Fibroblast of gingiva (primary cell): ENCODE results near the gene CDC42BPG.
A peak's percentile ranks its signal among the peaks of the same experiment; 100 is the strongest.
"Not testable (repeated sequence)": the region's sequence is repeated elsewhere in the genome, so short reads cannot be mapped to it uniquely, and the experiment has no call there.

Experiments
- DNase-seq: peaks from one replicate; pipeline ENCODE4 v3.0.0-alpha.2; 2011; ENCODE audit warnings: low read depth

Gene CDC42BPG

DNA sequence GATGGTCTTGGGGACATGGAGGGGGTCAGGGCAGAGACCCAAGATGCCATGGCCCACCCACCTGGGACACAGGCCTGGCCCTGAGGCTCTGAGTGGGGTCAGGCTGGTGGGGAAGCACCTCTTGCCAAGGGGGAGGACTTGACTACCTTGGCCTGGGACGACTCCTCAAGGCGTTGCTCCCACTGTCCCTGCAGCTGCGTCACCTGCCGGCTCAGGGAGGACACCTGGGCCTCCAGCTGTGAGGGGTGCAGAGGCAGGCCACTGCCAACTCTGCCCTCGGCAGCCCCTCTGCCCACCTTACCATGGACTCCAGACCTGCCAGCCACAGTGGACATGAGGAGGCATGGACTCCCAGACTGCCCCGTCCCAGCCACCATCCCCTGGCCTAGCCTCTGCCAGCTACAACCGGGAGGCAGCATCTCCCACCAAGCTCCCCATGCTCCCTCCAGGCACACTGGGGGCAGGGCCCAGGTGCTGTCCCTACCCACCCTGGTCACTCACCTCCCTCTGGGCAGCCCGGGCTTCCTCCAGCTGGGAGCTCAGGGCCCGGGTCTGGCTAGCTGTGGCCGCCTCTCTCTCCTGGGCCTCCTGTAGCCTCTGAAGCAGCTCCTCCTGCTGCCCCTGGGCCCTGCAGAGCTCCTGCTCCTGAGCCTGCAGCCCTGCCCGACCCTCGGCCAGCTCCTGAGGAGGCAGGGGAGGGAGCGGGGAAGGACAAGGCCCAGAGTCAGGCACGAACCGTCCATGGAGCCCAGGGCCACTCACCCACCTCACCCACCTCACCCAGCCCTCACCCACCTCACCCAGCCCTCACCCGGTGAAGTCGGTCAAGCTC lies 8.6 kb downstream of the CDC42BPG start:
- DNase-seq: no peak

DNA sequence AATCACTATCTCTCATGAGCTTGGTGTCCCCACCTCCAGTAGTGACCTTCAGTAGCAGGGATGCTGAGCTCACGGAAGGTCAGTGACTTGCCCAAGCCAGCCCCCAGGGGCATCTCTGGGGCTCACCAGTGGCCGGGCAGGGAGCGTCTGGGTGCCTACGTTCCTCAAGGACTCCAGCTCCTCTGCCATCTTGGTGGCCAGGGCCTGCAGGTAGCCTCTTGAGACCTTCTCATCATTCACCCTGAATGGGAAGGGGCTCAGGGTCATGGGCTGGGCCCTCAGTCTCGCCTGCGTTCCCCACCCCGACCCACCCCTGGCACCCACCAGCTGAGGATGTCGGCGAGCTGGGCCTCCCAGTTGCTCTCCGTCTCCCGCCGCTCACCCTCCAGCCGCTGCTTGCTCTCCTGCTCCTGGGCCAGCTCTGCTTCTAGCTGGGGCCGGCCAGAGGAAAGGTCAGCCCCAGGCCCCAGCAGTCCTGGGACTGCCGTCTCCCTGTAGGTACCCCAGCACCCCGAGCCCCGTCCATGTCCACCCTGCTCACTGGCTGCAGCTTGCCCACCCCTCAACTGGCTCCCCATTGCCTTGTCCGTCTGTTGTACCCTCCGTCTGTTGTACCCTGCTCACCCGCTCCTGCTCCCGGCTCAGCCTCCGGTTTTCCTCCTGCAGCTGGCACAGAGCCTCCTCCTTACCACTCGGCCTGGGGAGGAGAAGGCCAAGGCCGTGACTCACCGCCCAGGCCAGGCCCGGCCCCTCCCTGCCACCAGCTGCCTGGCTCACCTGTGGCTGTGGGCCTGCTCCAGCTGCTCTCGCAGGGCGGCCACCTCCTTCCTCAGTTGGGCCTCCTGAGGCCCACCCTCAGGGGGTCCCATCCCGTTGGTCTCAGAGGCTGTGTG lies 9.5 kb downstream of the CDC42BPG start:
- no peak for DNase-seq

DNA sequence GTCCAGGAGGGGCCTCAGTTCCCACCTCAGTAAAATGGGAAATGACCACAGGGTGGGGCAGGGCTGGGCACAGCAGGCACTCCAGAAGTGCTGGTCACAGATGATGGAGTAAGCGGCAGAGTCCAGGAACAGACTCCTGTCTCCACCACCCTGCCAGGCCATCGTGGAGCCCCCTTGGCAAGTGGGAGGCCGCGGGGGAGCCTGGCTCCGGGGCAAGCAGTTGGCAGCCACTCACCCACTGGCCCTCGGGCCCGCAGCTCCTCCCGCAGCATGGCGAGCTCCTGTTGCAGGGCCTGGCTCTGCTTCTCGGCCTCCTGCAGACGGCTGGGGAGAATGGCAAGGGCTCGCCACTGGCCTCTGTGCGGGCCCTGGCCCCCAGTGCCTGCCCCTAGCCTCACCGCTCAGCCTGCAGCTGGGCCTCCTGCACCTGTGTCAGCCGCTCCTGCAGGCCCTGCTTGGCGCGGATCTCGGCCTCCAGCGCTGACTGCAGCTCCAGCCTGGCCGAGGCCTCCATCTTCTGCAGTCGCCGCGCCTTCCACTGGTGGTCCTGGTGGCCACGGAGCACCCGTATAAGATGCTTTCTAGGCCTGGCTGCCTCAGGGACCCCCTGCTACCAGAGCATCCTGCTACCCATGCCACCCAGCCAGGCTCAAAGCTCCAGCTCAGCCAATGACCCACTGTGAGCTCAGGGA lies 10.3 kb downstream of the CDC42BPG start:
- DNase-seq: no peak

DNA sequence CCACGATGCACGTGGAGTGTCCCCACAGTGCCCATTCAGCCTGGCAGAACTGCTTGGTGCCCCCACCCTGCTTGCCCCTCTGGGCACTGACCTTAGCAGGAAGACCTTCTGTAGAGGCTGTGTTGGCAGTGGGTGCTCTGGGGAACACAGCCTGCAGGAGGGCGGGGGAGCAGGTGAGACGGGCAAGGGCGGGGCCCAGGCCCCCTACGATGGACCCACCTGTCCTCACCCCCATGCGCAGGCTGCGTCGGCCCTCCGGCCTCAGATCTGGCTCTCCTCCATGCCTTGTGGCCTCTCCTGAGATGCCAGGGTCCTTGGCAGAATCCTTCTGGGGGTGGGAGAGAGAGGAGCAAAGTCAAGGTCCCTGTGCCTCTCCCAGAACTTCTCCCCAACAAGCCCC lies 10.9 kb downstream of the CDC42BPG start:
- DNase-seq: no peak

DNA sequence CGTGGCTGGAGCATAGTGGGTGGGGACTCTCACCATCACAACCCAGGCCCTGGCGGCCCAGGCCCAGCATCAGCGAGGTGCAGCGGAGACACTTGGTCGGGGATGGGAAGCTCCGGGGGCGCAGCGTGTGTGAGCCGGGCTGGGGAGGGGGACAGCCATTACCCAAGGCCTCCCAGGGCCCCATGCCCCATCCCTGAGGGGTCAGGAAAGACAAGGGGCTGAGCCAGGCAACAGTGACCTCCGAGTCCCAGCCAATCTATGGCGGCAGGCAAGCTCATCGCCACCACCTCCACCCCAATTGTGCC lies 11.3 kb downstream of the CDC42BPG start:
- DNase-seq: no peak

DNA sequence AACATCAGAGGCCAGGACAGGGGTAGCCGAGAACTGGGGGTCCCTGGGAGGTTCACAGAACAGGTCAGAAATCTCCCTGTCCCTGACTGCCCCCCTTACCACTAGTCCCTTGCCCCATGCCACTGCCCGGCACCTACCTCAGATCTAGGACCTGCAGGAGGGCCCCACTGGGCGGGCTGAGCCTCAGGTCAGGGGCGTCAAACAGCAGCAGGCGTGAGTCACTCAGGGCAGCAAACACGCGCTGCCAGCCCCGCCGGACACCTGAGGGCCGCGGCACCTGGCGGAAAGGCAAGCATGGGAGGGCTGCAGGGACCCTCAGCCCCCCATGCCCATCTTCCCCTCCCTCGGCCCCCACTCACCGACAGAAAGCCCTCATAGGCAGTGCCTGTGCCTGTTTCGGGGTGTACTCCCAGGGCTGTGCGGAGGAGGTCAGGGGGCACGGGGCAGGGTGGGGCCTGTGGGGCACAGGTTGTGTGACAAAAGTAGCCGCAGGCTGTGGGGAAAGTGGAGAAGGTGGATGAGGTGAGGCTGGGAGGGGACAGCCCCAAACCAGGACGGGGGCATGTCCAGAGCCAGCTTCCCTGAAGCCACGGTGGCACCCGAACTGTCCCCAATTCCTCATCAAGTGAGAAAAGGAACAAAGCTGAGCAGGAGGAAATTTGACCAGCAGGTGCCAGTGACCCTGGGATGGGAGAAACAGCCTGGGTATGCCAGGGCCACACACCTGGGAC lies 11.8 kb downstream of the CDC42BPG start:
- DNase-seq: no peak

DNA sequence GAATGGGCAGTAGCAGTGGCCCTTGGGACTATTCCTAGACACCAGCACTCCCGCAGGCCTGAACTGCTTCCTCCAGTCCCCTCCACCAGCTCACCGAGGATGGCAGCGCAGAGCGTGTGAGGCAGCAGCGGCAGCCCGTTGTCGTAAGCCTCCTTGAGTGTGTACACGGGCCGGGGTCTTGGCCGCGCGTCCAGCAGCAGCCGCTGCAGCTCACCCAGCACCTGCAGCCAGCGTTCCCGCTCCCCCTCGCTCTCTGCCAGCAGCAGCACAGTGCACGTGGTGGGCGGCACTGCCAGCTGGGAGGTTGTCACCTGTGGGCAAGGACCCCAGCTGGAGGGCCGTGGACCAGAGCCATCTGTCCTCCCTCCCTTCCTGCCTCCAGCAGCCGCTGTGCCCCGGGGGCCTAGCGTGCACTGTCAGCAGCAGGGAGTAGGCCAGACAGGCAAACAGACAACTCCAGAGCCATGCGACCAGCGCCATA lies 13.0 kb downstream of the CDC42BPG start:
- no peak for DNase-seq

DNA sequence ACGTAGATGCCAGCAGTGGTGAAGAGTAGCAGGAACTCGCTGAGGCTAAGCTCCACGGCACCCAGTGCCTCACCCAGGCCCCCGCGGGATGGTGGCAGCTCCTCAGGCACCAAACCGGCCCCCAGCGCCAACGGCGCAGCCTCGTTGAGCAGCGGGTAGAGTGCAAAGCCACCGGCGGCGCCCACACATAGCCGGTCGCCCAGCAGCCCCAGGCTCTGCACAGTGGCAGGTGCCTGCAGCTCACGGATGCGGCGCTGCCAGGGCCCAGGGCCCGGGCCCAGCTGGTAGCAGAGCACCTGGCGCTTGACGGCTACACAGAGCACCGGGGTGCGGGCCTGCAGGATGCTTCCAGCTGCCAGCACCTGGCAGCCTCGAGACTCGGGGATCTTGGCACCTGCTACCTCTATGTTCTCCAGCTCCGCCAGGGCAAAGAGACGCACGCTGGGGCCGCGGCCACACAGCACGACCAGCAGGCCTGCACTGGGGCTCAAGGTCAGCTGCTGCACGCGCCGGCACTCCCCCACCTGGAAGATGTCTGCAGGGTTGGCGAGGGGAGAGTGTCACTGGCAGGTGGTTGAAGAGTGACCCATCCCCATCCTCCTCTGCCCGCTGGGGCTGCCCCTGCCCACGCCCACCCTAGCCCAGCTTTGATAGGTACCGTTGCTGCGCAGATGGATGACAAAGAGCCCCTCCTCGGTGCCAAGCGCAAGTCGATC lies 14.8 kb downstream of the CDC42BPG start:
- no peak for DNase-seq

DNA sequence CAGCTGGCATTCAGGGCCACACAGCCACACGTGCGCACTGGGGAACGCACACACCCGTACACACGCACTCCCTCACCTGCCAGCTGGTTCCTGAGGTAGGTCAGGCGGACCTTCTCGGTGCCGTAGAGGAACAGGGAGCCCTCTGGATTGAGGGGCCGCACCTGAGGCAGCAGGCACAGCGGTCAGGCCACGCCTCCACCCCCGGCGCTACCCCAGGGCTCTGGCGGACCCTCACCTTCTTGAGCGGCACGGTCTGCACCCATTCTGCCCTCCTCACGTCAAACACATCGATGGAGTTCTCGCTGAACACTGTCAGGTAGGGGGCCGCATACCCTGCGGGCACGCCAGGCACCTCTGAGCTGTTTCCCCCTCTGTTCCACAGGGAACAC lies 17.0 kb downstream of the CDC42BPG start:
- DNase-seq: no peak

DNA sequence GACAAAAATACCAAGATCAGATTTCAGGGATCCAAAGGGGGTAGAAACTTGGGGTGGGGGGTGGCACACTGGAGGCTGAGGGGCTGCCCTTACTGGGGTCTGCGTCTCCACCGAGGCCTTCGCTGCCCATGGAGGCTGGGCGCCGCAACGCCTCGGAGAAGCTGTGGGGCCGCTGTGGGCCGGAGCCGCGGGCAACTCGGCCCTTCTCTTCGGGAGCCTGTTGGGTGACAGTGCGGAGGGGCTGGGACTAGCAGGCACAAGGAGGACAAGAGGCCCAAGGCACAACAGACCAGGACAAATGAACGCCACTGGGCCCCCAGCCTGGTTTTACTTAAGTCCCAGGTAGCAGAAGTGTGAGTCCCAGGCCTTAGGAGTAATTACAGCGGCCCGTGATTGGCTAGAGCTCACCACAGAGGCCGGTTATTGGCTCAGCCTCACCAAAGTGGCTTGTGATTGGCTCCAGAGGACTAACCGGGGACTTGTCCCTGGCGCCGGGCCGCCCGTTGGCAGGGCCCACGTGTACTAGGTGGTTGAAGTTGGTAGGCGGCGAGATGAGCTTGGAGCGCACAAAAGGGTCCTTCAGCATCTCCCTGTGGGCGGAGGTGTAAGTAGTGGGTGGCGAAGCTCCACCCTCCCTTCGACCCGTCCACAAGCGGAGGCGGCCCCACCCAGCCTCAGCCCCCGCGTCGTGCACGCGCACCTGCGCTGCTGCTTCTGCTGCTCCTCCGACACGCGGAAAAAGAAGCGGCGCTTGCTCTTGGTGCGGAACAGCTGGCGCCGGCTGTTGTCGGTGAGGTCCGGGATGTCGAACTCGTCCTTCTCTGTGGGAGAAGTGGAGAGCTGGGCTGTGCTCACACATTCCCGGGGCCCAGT lies 17.6 kb downstream of the CDC42BPG start:
- DNase-seq: no peak

DNA sequence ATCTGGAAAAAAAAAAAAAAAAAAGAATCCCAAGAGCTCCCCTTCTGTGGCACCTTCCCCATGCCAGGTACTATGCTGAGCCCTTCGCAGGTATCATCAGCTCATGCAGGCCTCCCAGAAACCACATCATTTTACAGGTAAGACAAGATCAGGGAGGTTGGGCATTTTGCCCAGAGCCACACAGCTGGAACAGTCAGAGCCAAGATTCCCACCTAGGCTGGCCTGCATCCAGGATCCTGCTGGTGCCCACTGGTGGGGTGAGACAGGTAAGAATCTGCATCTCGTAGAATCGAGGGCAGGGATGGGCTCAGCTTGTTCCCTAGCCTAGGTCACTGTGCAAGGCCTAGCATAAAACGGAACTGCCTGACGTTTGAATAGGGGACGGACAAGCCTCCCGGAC lies 18.4 kb downstream of the CDC42BPG start:
- DNase-seq: no peak

DNA sequence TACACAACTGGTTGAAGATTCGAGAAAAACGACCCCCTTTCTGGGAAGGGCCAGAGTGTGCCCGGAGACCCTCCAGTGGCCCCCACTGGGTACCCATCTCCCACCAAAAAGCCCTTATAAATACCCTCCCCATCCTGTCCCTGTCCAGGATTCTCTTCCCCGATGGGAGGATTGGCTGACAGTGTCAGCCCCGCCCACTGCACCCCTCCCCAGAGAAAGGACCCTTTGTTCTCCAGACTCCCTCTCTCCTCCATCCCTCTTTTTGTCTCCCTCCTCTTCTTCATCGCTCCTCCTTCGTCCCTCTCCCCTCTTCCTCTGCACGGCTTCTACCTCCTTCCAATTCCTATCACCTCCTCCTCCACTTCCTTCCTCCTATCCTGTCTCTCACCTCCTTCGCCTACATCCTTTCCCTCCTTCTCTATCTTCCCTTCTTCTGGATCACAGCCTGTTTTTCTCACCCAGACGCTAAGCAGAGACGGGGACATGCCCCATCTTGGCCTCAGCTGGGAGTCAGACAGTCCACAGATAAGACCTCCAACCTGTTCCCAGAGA lies 20.8 kb downstream of the CDC42BPG start:
- DNase-seq: no peak

DNA sequence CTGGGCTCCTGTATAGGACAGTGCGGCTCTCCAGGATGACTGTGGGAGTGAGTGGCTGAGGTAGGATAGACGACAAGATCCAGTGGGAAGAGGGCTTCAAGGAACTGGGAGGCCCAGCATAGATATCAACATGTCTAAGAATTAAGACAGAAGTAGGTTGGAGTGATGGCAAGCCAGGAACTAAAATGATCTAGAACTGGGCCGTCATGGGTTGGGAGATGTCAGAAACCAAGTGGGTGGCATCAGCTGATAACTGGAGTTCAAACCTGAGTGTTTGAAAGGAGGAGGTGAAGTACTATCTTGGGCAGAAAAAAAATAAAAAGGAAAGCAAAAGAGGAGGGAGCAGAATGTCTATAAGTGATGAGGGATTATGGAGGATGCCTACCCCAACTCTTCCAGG lies 27.0 kb downstream of the CDC42BPG start:
- no peak for DNase-seq

DNA sequence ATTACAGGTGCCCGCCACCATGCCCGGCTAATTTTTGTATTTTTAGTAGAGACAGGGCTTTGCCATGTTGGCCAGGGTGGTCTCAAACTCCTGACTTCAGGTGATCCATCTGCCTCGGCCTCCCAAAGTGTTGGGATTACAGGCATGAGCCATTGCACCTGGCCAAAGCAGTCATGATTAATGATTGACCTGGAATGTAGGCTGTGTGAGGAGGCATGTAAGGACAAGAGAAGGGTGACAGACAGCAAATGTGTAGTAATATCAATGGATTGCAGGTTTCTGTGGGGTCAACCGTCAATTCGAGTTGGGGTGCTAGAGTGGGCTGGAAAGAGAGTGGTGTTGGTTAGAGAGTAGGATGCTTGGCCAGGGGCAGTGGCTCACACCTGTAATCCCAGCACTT lies 29.0 kb downstream of the CDC42BPG start:
- DNase-seq: not testable (repeated sequence)

DNA sequence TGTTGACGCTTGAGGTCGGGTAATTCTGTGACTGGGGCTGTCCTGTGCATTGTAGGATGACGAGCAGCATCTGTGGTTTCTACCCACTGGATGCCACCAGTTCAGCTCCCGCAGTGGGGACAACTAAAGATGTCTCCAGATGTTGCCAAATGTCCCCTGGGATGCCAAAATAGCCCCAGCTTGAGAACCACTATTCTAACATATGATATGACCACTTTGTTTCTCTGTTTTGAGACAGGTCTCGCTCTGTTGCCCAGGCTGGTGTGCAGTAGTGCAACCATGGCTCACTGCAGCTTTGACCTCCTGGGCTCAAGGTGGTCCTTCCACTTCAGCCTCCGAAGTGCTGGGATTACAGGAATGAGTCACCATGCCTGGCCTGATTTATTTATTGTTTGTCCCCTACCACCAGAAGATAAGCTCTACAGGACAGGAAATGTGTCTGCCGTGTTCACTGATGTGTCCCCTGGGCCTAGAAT lies 29.7 kb downstream of the CDC42BPG start:
- no peak for DNase-seq

DNA sequence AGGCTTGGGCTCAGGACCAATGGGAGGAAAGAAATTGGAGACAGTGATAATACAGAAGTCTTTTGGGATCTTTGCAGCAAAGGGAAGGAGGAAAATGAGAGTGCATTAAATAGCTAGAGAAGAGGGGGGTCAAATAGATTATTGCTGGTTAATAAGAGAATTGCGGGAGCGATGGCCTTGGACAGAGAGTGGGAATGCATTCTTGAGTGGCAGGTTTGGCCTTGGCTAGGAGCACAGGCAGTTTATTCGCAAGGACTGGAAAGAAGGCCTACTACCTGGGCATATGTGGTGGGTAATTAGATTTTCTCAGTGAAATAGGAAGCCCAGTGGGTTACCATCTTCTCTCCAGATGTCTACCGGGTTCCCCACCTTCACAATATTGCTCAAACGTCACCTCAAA lies 30.6 kb downstream of the CDC42BPG start:
- DNase-seq: no peak

DNA sequence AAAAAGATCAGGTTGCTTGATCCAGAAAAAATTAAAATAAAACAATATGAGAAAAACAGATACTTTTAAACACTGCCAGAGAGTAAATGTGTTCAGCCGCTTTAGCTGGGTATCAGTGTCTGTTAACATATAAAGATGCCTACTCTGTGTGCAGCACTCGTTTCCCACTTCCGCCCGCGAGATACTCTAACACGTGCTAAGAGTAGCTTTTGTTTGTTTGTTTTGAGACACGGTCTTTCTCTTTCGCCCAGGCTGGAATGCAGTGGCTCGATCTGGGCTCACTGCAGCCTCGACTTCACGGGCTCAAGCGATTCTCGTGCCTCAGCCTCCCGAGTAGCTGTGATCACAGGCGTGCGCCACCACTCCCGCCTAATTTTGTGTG lies 33.6 kb downstream of the CDC42BPG start:
- DNase-seq: no peak

DNA sequence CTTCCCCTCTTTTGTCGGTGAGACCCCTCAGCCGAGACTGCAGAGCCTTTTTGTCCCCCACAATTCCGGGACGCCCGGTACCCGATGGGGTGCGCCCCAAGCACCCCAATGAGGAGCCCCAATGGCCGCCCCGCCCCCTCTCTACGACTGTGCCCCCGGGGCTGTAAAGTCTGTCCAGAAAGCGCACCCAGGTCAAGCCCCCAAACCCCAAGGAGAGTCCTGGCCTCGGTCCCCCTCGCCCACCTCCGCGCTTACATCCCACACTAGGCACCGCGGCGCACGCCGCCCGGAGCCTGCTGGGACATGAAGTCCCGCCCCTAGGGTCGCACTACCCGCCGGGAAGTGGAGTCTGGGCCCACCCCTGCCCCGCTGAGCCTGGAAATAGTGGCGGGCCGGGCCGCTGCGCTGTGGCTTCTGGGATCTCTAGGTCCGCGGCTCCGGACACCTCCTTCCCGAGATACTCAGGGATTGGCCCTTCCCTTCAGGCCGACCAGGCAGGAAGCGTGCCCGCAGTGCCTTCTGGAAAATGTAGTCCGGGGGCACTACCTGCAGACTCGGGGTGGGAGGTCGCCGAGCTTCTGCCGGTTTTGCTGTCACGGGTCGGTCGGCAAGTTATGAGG lies 34.1 kb downstream of the CDC42BPG start, which contains the start of gene MEN1:
Gene MEN1 (minus strand): TSS at position 281 of the 620 bp plus-strand sequence. CDS start 442 bp downstream, outside the sequence.
- peak; percentile 93 for DNase-seq

DNA sequence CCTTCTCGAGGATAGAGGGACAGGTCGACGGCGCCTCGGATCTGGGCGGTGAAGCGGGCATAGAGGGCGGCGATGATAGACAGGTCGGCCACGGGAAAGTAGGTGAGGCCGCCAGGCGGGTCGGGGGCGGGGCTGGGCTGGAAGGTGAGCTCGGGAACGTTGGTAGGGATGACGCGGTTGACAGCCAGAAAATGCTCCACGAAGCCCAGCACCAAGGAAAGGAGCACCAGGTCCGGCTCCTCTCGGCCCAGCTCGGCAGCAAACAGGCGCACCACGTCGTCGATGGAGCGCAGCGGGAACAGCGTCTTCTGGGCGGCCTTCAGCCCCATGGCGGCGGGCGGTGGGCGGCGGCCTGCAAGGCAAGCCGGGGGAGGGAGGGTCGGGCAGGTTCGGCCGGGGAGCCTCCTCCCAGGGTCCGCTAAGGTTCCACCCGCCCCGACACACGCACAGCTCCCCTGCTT lies 34.6 kb downstream of the CDC42BPG start:
- DNase-seq: no peak
